Stomach (tissue), 9 donors: ENCODE results near the gene PGPEP1. TPM values are rescaled to one million over a fixed set of nuclear protein-coding genes. Genes with fewer than 3 reads are reported as not detected.

ENCODE experiments used
- DNase-seq, 2 donors: peaks; one replicate each; pipeline versions ENCODE4 v3.0.0 to v3.0.0-alpha.2; 2013 to 2019
- H3K27ac ChIP-seq, 5 donors: fragments of 200-600 bp in 4 of 5; sonication (generic) in 4 of 5; one replicate each; pipeline ENCODE4 v1.5.1; 2013 to 2019; ENCODE audit warnings: mild to moderate bottlenecking in 1 of 5, moderate library complexity in 1 of 5
- H3K27me3 ChIP-seq, 3 donors: fragments of 200-600 bp; sonication (generic); one replicate each; pipeline ENCODE4 v1.5.1; 2017 to 2019; ENCODE audit warnings: mixed run types in 1 of 3
- H3K36me3 ChIP-seq, 4 donors: fragments of 200-600 bp; sonication (generic); 1 replicate in 3 of 4; 2 replicates in 1 of 4; pipeline ENCODE4 v1.5.1; 2016 to 2019
- H3K4me1 ChIP-seq, 4 donors: fragments of 200-600 bp; sonication (generic); one replicate each; pipeline ENCODE4 v1.5.1; 2016 to 2019
- H3K4me3 ChIP-seq, 4 donors: fragments of 200-600 bp; sonication (generic) in 3 of 4; one replicate each; pipeline ENCODE4 v1.5.1; 2016 to 2019; ENCODE audit warnings: mild to moderate bottlenecking in 1 of 4
- H3K9me3 ChIP-seq, 4 donors: fragments of 200-600 bp; sonication (generic); one replicate each; pipeline ENCODE4 v1.5.1; 2016 to 2019
- CTCF ChIP-seq, 7 experiments: fragments of 450-650 bp in 4 of 7; fragments of 200-600 bp in 3 of 7; sonication (generic) in 3 of 7; IDR thresholded peaks; one replicate each; pipeline ENCODE4 v1.5.1; 2016 to 2019; ENCODE audit warnings: antibody characterized with exemption in 7 of 7, control low read depth in 2 of 7, mild to moderate bottlenecking in 1 of 7
- EP300 ChIP-seq: sonication (generic); formaldehyde crosslinking; IDR thresholded peaks from one replicate; pipeline ENCODE4 v1.6.1; 2017; ENCODE audit warnings: antibody characterized with exemption
- POLR2A ChIP-seq, 4 donors: fragments of 450-650 bp; IDR thresholded peaks; one replicate each; pipeline ENCODE4 v1.6.1; 2016; ENCODE audit warnings: antibody characterized with exemption in 4 of 4, control low read depth in 2 of 4, mild to moderate bottlenecking in 1 of 4, moderate library complexity in 1 of 4
- POLR2AphosphoS5 ChIP-seq, 3 donors: sonication (generic); formaldehyde crosslinking; IDR thresholded peaks; one replicate each; pipeline ENCODE4 v1.6.1; 2016; ENCODE audit warnings: antibody characterized with exemption in 3 of 3
- WGBS, 5 donors: extraction: QIAGEN DNeasy Blood & Tissue Kit in 3 of 5; methylation state at CpG; one replicate each; pipeline versions ENCODE4 v1.1.5 to v1.1.7; 2013 to 2018; 5-methylcytosine and 5-hydroxymethylcytosine counted together
- intact Hi-C: fragments of 100-400 bp; cut with DNase I; formaldehyde crosslinking; loops from one replicate; pipeline ENCODE4 v1.15.1; 2023; ENCODE audit warnings: low total_unique reads
- polyA plus RNA-seq, 3 donors: library from polyadenylated mRNA; stranded (reverse); fragments of 200-250 nt; gene quantifications; one replicate each; pipeline ENCODE4 v1.2.3, GENCODE V29; 2013
- total RNA-seq, 5 donors: library from RNA; depleted of rRNA; stranded (reverse); fragments of >200 nt; gene quantifications; one replicate each; pipeline versions ENCODE4 v1.1.0 to v1.2.3, GENCODE V29; 2014 to 2016
- donor health status: healthy with polysubstance abuse.
- donor health status: Bipolar disorder and iron deficiency.
- donor health status: healthy.

PGPEP1 gene
- total and polyA plus RNA-seq, 8 donors, result 8.0 to 58.9 (median 26.0) TPM

- Histone ChIP-seq H3K27ac (peak overlapping the region; percentile 79 to 90 (median 87)), H3K4me3 (peak overlapping the region in 1 of 4 donors; percentile 3), H3K27me3 (no peaks in the 10 kb centered on the region), H3K36me3 (peaks cover 7 to 61% (median 47%) of the 10 kb centered on the region in 4 donors), H3K4me1 (peaks cover 18 to 48% (median 29%) of the 10 kb centered on the region in 4 donors), H3K9me3 (no peaks in the 10 kb centered on the region)
- intact Hi-C loops, result no loop called here
- DNase-seq, result peak; percentile 92 to 96
- WGBS, 5 donors, result 6 to 24% (median 11%) methylated on average over 13 to 15 of the region's 15 CpGs
- TF ChIP-seq POLR2A (IDR thresholded peaks at IDR 0.05) (no peak), POLR2AphosphoS5 (IDR thresholded peaks at IDR 0.05) (peak; percentile 46 to 86 (median 65))
Measured at GRCh38 chr19:18364826-18365528, 24.6 kb downstream of the PGPEP1 start.

- Histone ChIP-seq H3K36me3 (peaks cover 4 to 50% (median 37%) of the 10 kb centered on the region in 4 donors), H3K27ac (peak overlapping the region; percentile 79 to 90 (median 87)), H3K4me1 (peaks cover 18 to 48% (median 29%) of the 10 kb centered on the region in 4 donors), H3K27me3 (no peaks in the 10 kb centered on the region), H3K9me3 (no peaks in the 10 kb centered on the region), H3K4me3 (no peak overlapping the region)
- 85 to 98% (median 89%) methylated on average over 2 of the region's 2 CpGs for WGBS, 5 donors
- no peak for TF ChIP-seq EP300
- no peak for TF ChIP-seq POLR2AphosphoS5 (IDR thresholded peaks at IDR 0.05)
- TF ChIP-seq CTCF (IDR thresholded peaks at IDR 0.05), result no peak
- TF ChIP-seq POLR2A (IDR thresholded peaks at IDR 0.05), result no peak
- intact Hi-C loops, result no loop called here
- DNase-seq, result no peak
Measured at GRCh38 chr19:18366021-18366435, 25.6 kb downstream of the PGPEP1 start.

- H3K4me1 ChIP-seq, result peaks cover 21 to 53% (median 34%) of the 10 kb centered on the region in 4 donors
- intact Hi-C loops, result no loop called here
- H3K36me3 ChIP-seq, result peaks cover 4 to 24% (median 11%) of the 10 kb centered on the region in 4 donors
- DNase-seq, result peak in 1 of 2 donors; percentile 62
- H3K4me3 ChIP-seq, result no peak overlapping the region
- 73 to 81% (median 78%) methylated on average over 14 to 15 of the region's 15 CpGs for WGBS, 5 donors
- no peaks in the 10 kb centered on the region for H3K9me3 ChIP-seq
- peak overlapping the region; percentile 47 to 88 (median 70) for H3K27ac ChIP-seq
- no peaks in the 10 kb centered on the region for H3K27me3 ChIP-seq
- TF ChIP-seq EP300, result no peak
Measured at GRCh38 chr19:18368504-18369222, 28.3 kb downstream of the PGPEP1 start.

- intact Hi-C loops, result no loop called here
- DNase-seq, result no peak
- TF ChIP-seq POLR2A (IDR thresholded peaks at IDR 0.05), result no peak
- TF ChIP-seq CTCF (IDR thresholded peaks at IDR 0.05), result no peak
- TF ChIP-seq EP300, result no peak
- TF ChIP-seq POLR2AphosphoS5 (IDR thresholded peaks at IDR 0.05), result no peak
- WGBS, 5 donors, result 54 to 67% (median 63%) methylated on average over 4 of the region's 4 CpGs
- Histone ChIP-seq H3K4me1 (peaks cover 21 to 66% (median 41%) of the 10 kb centered on the region in 4 donors), H3K9me3 (no peaks in the 10 kb centered on the region), H3K27me3 (no peaks in the 10 kb centered on the region), H3K4me3 (no peak overlapping the region), H3K36me3 (peaks cover 0 to 12% (median 6%) of the 10 kb centered on the region in 4 donors), H3K27ac (peak overlapping the region; percentile 79 to 88 (median 86))
Measured at GRCh38 chr19:18373407-18373891, 33.1 kb downstream of the PGPEP1 start.

GRCh38 chr19:18373892-18374629, 33.7 kb downstream of the PGPEP1 start:
- H3K4me1 ChIP-seq, result peaks cover 23 to 66% (median 41%) of the 10 kb centered on the region in 4 donors

More at GRCh38 chr19:18373892-18374629, 33.7 kb downstream of the PGPEP1 start:
- H3K27me3 ChIP-seq, result no peaks in the 10 kb centered on the region
- peak; percentile 83 to 96 for DNase-seq
- intact Hi-C loops, result no loop called here
- H3K9me3 ChIP-seq, result no peaks in the 10 kb centered on the region
- H3K36me3 ChIP-seq, result peaks cover 0 to 8% (median 5%) of the 10 kb centered on the region in 4 donors
- H3K4me3 ChIP-seq, result no peak overlapping the region
- 18 to 28% (median 23%) methylated on average over 12 to 17 of the region's 17 CpGs for WGBS, 5 donors
- TF ChIP-seq CTCF (IDR thresholded peaks at IDR 0.05) (no peak), EP300 (peak; percentile 30), POLR2A (IDR thresholded peaks at IDR 0.05) (no peak), POLR2AphosphoS5 (IDR thresholded peaks at IDR 0.05) (peak; percentile 61 to 84 (median 73))
- H3K27ac ChIP-seq, result peak overlapping the region; percentile 79 to 88 (median 86)
